Suprapubic skin (tissue), 3 donors: ENCODE data around the gene SND1.

Source experiments
- CTCF ChIP-seq, 2 donors: fragments of 200-600 bp in 1 of 2; fragments of 450-650 bp in 1 of 2; sonication (generic) in 1 of 2; IDR thresholded peaks; one replicate each; pipeline ENCODE4 v1.5.1; 2016 to 2019; ENCODE audit warnings: antibody characterized with exemption in 2 of 2, mild to moderate bottlenecking in 1 of 2, moderate library complexity in 1 of 2
- EP300 ChIP-seq: sonication (generic); formaldehyde crosslinking; IDR thresholded peaks from one replicate; pipeline ENCODE4 v1.6.1; 2017; ENCODE audit warnings: antibody characterized with exemption

- TF ChIP-seq EP300 (no peak), CTCF (IDR thresholded peaks at IDR 0.05) (no peak)
Observed at GRCh38 chr7:127865466-127865865, 213.5 kb downstream of the SND1 start.
